GM23338 (cell line): ENCODE results near the gene PPM1F. TPM values are rescaled to one million over a fixed set of nuclear protein-coding genes. Genes with fewer than 3 reads are reported as not detected.

Experiments used
- ATAC-seq: fragments of 200-7000 bp; cut with Tn5 transposase; 3 replicates; pipeline ENCODE4 v1.9.1; 2020
- DNase-seq: peaks from one replicate; pipeline ENCODE4 v3.0.0-alpha.2; 2015; ENCODE audit warnings: low spot score
- H2AFZ ChIP-seq: fragments of 200-600 bp; sonication (generic); 2 replicates; pipeline ENCODE4 v1.8.0; 2016; ENCODE audit warnings: antibody characterized with exemption, mild to moderate bottlenecking, moderate library complexity
- H3F3A ChIP-seq: fragments of 200-600 bp; sonication (generic); replicated peaks from 2 replicates; pipeline ENCODE4 v1.8.0; 2017; ENCODE audit warnings: antibody characterized with exemption, mixed run types, low read depth
- H3K27ac ChIP-seq: fragments of 200-600 bp; sonication (generic); 2 replicates; pipeline ENCODE4 v1.6.1; 2016; ENCODE audit warnings: low read depth
- H3K27me3 ChIP-seq: fragments of 200-600 bp; sonication (generic); 2 replicates; pipeline ENCODE4 v1.8.0; 2016; ENCODE audit warnings: mild to moderate bottlenecking, mixed run types, moderate library complexity; ENCODE audit not compliant: insufficient read depth
- H3K36me3 ChIP-seq: fragments of 200-600 bp; sonication (generic); 2 replicates; pipeline ENCODE4 v1.8.0; 2016; ENCODE audit warnings: mild to moderate bottlenecking; ENCODE audit not compliant: insufficient read depth
- H3K4me1 ChIP-seq: fragments of 200-600 bp; sonication (generic); 2 replicates; pipeline ENCODE4 v1.8.0; 2016; ENCODE audit warnings: mild to moderate bottlenecking, moderate library complexity; ENCODE audit not compliant: insufficient read depth
- H3K4me2 ChIP-seq: fragments of 200-600 bp; sonication (generic); 2 replicates; pipeline ENCODE4 v1.7.1; 2017; ENCODE audit warnings: mixed run types
- H3K4me3 ChIP-seq: fragments of 200-600 bp; sonication (generic); 2 replicates; pipeline ENCODE4 v1.6.1; 2016; ENCODE audit warnings: mixed run types
- H3K79me2 ChIP-seq: fragments of 200-600 bp; sonication (generic); replicated peaks from 2 replicates; pipeline ENCODE4 v1.8.0; 2017; ENCODE audit warnings: mild to moderate bottlenecking; ENCODE audit not compliant: insufficient read depth
- H3K9me2 ChIP-seq: fragments of 200-600 bp; sonication (generic); 2 replicates; pipeline ENCODE4 v1.8.0; 2017; ENCODE audit not compliant: insufficient read depth
- H4K20me1 ChIP-seq: fragments of 200-600 bp; sonication (generic); replicated peaks from 2 replicates; pipeline ENCODE4 v1.8.0; 2017; ENCODE audit warnings: mild to moderate bottlenecking; ENCODE audit not compliant: insufficient read depth
- H3K27ac Mint-ChIP-seq: 2 replicates; pipeline ENCODE4 v1.8.0; 2020; ENCODE audit warnings: inconsistent platforms, mild to moderate bottlenecking, moderate library complexity, mixed read lengths
- H3K27me3 Mint-ChIP-seq: 3 replicates; pipeline ENCODE4 v1.8.0; 2022; ENCODE audit warnings: low read depth, mild to moderate bottlenecking, moderate library complexity, mixed read lengths, inconsistent platforms; ENCODE audit not compliant: insufficient read depth, poor library complexity
- H3K36me3 Mint-ChIP-seq: 3 replicates; pipeline ENCODE4 v1.8.0; 2021; ENCODE audit warnings: low read depth, mild to moderate bottlenecking, inconsistent platforms, moderate library complexity, mixed read lengths
- H3K4me1 Mint-ChIP-seq: 3 replicates; pipeline ENCODE4 v1.8.0; 2020; ENCODE audit warnings: mild to moderate bottlenecking, inconsistent platforms, mixed read lengths
- H3K4me3 Mint-ChIP-seq: 3 replicates; pipeline ENCODE4 v1.8.0; 2021; ENCODE audit warnings: moderate library complexity, mild to moderate bottlenecking, inconsistent platforms, mixed read lengths
- H3K9me3 Mint-ChIP-seq: 3 replicates; pipeline ENCODE4 v1.8.0; 2020; ENCODE audit warnings: moderate library complexity, mild to moderate bottlenecking, inconsistent platforms, mixed read lengths
- CTCF ChIP-seq, 2 experiments: fragments of 200-600 bp in 1 of 2; sonication (generic) in 1 of 2; conservative IDR thresholded peaks; 2 replicates each; pipeline versions ENCODE4 v1.5.1 to v1.6.1; 2016 to 2017; ENCODE audit warnings: antibody characterized with exemption in 2 of 2, low read depth in 2 of 2, mild to moderate bottlenecking in 2 of 2, moderate library complexity in 1 of 2
- ETS1 ChIP-seq: IDR thresholded peaks from 2 replicates; pipeline ENCODE4 v1.6.1; 2016; ENCODE audit warnings: antibody characterized with exemption
- EZH2 ChIP-seq: fragments of 200-600 bp; sonication (generic); IDR thresholded peaks from one replicate; pipeline ENCODE4 v1.8.0; 2017; ENCODE audit warnings: antibody characterized with exemption, mild to moderate bottlenecking, low read depth; ENCODE audit not compliant: unreplicated experiment
- EZH2phosphoT487 ChIP-seq: fragments of 200-600 bp; sonication (generic); IDR thresholded peaks from one replicate; pipeline ENCODE4 v1.8.1; 2018; ENCODE audit warnings: antibody characterized with exemption; ENCODE audit not compliant: unreplicated experiment
- JUNB ChIP-seq: IDR thresholded peaks from one replicate; pipeline ENCODE4 v1.6.1; 2016; ENCODE audit warnings: antibody characterized with exemption; ENCODE audit not compliant: unreplicated experiment
- NANOG ChIP-seq: IDR thresholded peaks from 2 replicates; pipeline ENCODE4 v1.6.1; 2016; ENCODE audit warnings: antibody characterized with exemption, borderline replicate concordance
- POLR2AphosphoS5 ChIP-seq: IDR thresholded peaks from 2 replicates; pipeline ENCODE4 v1.6.1; 2016; ENCODE audit warnings: antibody characterized with exemption, low read depth
- ZNF114 ChIP-seq: fragments of 250-450 bp; sonication (Bioruptor Pico); IDR thresholded peaks from 2 replicates; pipeline ENCODE4 v1.5.0; 2020; ENCODE audit warnings: mild to moderate bottlenecking, moderate library complexity
- ZNF331 ChIP-seq: fragments of 250-450 bp; sonication (Bioruptor Pico); IDR thresholded peaks from 2 replicates; pipeline ENCODE4 v1.5.0; 2020; ENCODE audit warnings: low read depth, mild to moderate bottlenecking, moderate library complexity
- ZNF462 ChIP-seq: fragments of 250-450 bp; sonication (Bioruptor Pico); IDR thresholded peaks from 2 replicates; pipeline ENCODE4 v1.5.0; 2020; ENCODE audit warnings: mild to moderate bottlenecking, moderate library complexity
- polyA plus RNA-seq: library from polyadenylated mRNA; unstranded; fragments of >200 nt; fragmentation: Nextera tagmentation; extraction: Ambion mirVana; gene quantifications from 2 replicates; pipeline ENCODE4 v1.2.1, GENCODE V29; 2016
- total RNA-seq: library from RNA; depleted of rRNA; stranded (reverse); fragments of >200 nt; shearing (Covaris generic); gene quantifications from 2 replicates; pipeline ENCODE4 v1.2.3, GENCODE V29; 2014

Gene PPM1F
- total and polyA plus RNA-seq, 2 experiments from 2014 or later, result 7.1 to 29.3 TPM

DNA sequence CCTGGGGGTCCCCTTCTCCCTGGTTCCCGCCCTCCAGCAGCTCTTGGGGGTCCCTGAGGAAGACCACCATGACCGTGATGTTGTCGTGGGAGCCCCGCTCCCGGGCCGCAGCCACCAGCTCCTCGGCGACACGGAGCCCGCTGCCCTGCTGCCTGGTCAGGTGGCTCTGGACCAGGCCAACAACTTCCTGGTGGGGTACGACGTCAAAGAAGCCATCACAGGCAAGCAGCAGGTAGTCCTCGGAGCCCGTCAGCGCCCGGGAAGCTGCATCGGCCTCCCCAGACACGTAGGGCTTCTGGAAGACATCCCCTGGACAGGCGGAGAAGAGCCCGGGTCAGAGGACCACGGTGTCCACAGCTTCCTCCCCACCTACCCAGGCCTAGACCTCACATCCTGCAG, 29.5 kb downstream of the PPM1F start:
- TF ChIP-seq EZH2 (no peak), NANOG (no peak), JUNB (no peak), ZNF114 (no peak), EZH2phosphoT487 (no peak), POLR2AphosphoS5 (no peak)
- no peaks in the 10 kb centered on the region for H3K9me3 Mint-ChIP-seq
- Histone ChIP-seq H3K4me2 (no peak overlapping the region), H3F3A (peaks cover 11% of the 10 kb centered on the region), H4K20me1 (no peaks in the 10 kb centered on the region), H3K36me3 (no peaks in the 10 kb centered on the region), H3K9me2 (no peaks in the 10 kb centered on the region), H3K4me1 (peaks cover 49% of the 10 kb centered on the region), H3K4me3 (no peak overlapping the region), H3K27ac (no peak overlapping the region), H2AFZ (no peak overlapping the region), H3K27me3 (no peaks in the 10 kb centered on the region), H3K79me2 (no peaks in the 10 kb centered on the region)
- H3K4me3 Mint-ChIP-seq, result no peak overlapping the region
- H3K27ac Mint-ChIP-seq, result no peak overlapping the region
- DNase-seq (no peak), ATAC-seq (no peak)
- H3K36me3 Mint-ChIP-seq, result peaks cover 3% of the 10 kb centered on the region; the same call in 2 of the 3 replicates
- peaks cover 35% of the 10 kb centered on the region for H3K27me3 Mint-ChIP-seq
- H3K4me1 Mint-ChIP-seq, result peaks cover 64% of the 10 kb centered on the region

GRCh38 chr22:21922370-21923162, 30.1 kb downstream of the PPM1F start:
- Histone ChIP-seq H2AFZ (no peak overlapping the region), H3K4me3 (no peak overlapping the region), H3K4me1 (peaks cover 52% of the 10 kb centered on the region), H3K27me3 (no peaks in the 10 kb centered on the region), H3F3A (peaks cover 11% of the 10 kb centered on the region), H3K79me2 (no peaks in the 10 kb centered on the region), H4K20me1 (no peaks in the 10 kb centered on the region), H3K27ac (peak overlapping the region; percentile 91), H3K36me3 (no peaks in the 10 kb centered on the region), H3K9me2 (no peaks in the 10 kb centered on the region), H3K4me2 (peak overlapping the region; percentile 22)
- TF ChIP-seq CTCF (conservative IDR thresholded peaks at IDR 0.05; ENCODE audit: low read depth in 2 of 2) (no peak), ZNF331 (CRISPR knock-in tag) (no peak), ETS1 (no peak), ZNF114 (no peak), EZH2phosphoT487 (no peak), NANOG (no peak), ZNF462 (no peak), JUNB (no peak)
- DNase-seq (no peak), ATAC-seq (no peak)
- peak overlapping the region; percentile 95 for H3K27ac Mint-ChIP-seq
- peaks cover 62% of the 10 kb centered on the region for H3K4me1 Mint-ChIP-seq
- H3K27me3 Mint-ChIP-seq, result peaks cover 39% of the 10 kb centered on the region
- peak overlapping the region; percentile 16; the same call in 1 of the 3 replicates for H3K4me3 Mint-ChIP-seq
- H3K36me3 Mint-ChIP-seq, result peaks cover 3% of the 10 kb centered on the region; the same call in 2 of the 3 replicates
- no peaks in the 10 kb centered on the region for H3K9me3 Mint-ChIP-seq
